HepG2 (cell line): ENCODE results near the gene KIF1C. TPM values are rescaled to one million over a fixed set of nuclear protein-coding genes. Genes with fewer than 3 reads are reported as not detected.
A peak's percentile ranks its signal among the peaks of the same experiment; 100 is the strongest.

Experiments used
- IKZF4 ChIP-seq: sonication (generic); formaldehyde crosslinking; IDR thresholded peaks from 2 replicates; pipeline ENCODE4 v1.5.1; 2020; ENCODE audit warnings: borderline replicate concordance, mild to moderate bottlenecking, low read depth, missing genetic modification reagents; ENCODE audit errors: not compliant biosample characterization
- KAT7 ChIP-seq: IDR thresholded peaks from 2 replicates; pipeline ENCODE4 v1.6.1; 2018; ENCODE audit warnings: borderline replicate concordance, missing compliant biosample characterization
- RAD21 ChIP-seq: fragments of 450-650 bp; formaldehyde crosslinking; IDR thresholded peaks from 2 replicates; pipeline ENCODE4 v1.5.0; 2020; ENCODE audit warnings: mild to moderate bottlenecking
- SOX5 ChIP-seq: IDR thresholded peaks from 2 replicates; pipeline ENCODE4 v1.6.1; 2016; ENCODE audit warnings: borderline replicate concordance
- TAF1 ChIP-seq: sonication (generic); formaldehyde crosslinking; IDR thresholded peaks from 2 replicates; pipeline ENCODE4 v1.4.0; 2020; ENCODE audit warnings: missing genetic modification reagents
- TEAD3 ChIP-seq: optimal IDR thresholded peaks from 2 replicates; pipeline ENCODE3; 2016; ENCODE audit warnings: borderline replicate concordance
- ZFP37 ChIP-seq: sonication (generic); formaldehyde crosslinking; IDR thresholded peaks from 2 replicates; pipeline ENCODE4 v1.4.0; 2020; ENCODE audit warnings: missing genetic modification reagents, borderline replicate concordance
- ZNF703 ChIP-seq: sonication (generic); formaldehyde crosslinking; IDR thresholded peaks from 2 replicates; pipeline ENCODE4 v1.5.1; 2020; ENCODE audit warnings: missing genetic modification reagents, mild to moderate bottlenecking, moderate library complexity, borderline replicate concordance
- polyA plus RNA-seq, 8 experiments: library from polyadenylated mRNA; depleted of rRNA in 3 of 8; stranded (reverse) in 7 of 8; unstranded in 1 of 8; fragments of >200 nt; fragmentation: Illumina TruSeq in 4 of 8; extraction: Trizol in 4 of 8; gene quantifications; 2 replicates each; pipeline versions ENCODE4 v1.2.1 to v1.2.3, GENCODE V29; 2011 to 2016; ENCODE audit warnings: low read depth in 4 of 8, missing spikeins in 1 of 8, mixed read lengths in 1 of 8; ENCODE audit not compliant: insufficient read depth in 1 of 8
- total RNA-seq, 5 experiments: library from RNA; depleted of rRNA; stranded (reverse); fragments of >200 nt; fragmentation: Illumina TruSeq; extraction: Trizol; gene quantifications; 2 replicates each; pipeline ENCODE4 v1.2.3, GENCODE V29; 2016; ENCODE audit warnings: low read depth in 1 of 5
- TF ChIP-seq, protein P1 (sequence below): sonication (generic); formaldehyde crosslinking; IDR thresholded peaks from 2 replicates; pipeline ENCODE4 v1.8.1; 2022; ENCODE audit warnings: low read depth, mild to moderate bottlenecking, missing genetic modification reagents
- TF ChIP-seq, protein P2 (sequence below): sonication (generic); formaldehyde crosslinking; IDR thresholded peaks from 2 replicates; pipeline ENCODE4 v1.4.0; 2020; ENCODE audit warnings: missing genetic modification reagents, borderline replicate concordance
- TF ChIP-seq, protein P3 (sequence below): sonication (generic); formaldehyde crosslinking; IDR thresholded peaks from 2 replicates; pipeline ENCODE4 v1.5.1; 2020; ENCODE audit warnings: mild to moderate bottlenecking, missing genetic modification reagents, borderline replicate concordance
- TF ChIP-seq, protein P4 (sequence below): sonication (generic); formaldehyde crosslinking; IDR thresholded peaks from 2 replicates; pipeline ENCODE4 v1.5.0; 2020; ENCODE audit warnings: missing genetic modification reagents, mild to moderate bottlenecking, borderline replicate concordance
- TF ChIP-seq, protein P5 (sequence below): sonication (generic); formaldehyde crosslinking; IDR thresholded peaks from 2 replicates; pipeline ENCODE4 v1.8.0; 2022; ENCODE audit warnings: mild to moderate bottlenecking, missing genetic modification reagents, moderate library complexity

Gene KIF1C
- total and polyA plus RNA-seq, 2 of the 13 experiments (the other 11 are each of a cell fraction or from before 2014, with no cell fraction given) = 70.0 to 104 TPM

DNA sequence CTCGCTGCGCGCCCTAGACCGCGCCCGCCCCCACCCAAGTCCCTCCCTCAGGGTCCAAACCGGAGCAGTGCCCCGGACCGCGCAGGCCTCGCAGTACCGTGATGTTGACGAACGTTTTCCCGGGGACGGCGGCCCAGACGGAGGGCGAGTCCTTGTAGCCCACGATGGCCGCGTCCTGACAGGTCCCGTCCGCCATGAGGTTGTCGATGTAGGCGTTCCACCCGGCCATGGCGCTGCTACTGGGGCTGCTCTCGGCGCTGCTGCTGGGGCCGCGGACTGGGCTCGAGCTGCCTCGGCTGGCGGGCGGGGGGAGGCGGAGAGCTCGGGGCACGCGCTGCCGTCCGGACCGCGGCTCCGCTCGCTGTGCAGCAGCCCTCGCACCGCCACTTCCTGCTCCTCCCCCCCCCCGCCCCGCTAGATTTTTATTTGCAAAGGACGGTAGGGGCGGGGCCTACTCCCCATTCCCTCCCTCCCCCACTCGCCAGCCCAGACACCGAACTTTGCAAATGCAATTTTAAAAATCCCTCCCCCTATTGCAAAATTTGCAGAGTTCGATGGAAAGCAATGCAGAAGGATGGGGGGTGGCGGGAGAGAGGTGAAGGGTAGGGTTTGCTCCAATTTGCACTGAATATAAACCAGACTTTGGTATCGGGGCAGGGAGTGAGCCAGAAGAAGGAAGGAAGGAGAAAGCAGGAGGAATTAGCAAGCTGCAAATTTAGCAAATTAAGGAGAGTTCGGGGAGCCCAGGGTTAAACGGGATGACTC, 49.4 kb upstream of the KIF1C start, which contains the start of gene PFN1 (continued):
- TF ChIP-seq, protein P1, sequence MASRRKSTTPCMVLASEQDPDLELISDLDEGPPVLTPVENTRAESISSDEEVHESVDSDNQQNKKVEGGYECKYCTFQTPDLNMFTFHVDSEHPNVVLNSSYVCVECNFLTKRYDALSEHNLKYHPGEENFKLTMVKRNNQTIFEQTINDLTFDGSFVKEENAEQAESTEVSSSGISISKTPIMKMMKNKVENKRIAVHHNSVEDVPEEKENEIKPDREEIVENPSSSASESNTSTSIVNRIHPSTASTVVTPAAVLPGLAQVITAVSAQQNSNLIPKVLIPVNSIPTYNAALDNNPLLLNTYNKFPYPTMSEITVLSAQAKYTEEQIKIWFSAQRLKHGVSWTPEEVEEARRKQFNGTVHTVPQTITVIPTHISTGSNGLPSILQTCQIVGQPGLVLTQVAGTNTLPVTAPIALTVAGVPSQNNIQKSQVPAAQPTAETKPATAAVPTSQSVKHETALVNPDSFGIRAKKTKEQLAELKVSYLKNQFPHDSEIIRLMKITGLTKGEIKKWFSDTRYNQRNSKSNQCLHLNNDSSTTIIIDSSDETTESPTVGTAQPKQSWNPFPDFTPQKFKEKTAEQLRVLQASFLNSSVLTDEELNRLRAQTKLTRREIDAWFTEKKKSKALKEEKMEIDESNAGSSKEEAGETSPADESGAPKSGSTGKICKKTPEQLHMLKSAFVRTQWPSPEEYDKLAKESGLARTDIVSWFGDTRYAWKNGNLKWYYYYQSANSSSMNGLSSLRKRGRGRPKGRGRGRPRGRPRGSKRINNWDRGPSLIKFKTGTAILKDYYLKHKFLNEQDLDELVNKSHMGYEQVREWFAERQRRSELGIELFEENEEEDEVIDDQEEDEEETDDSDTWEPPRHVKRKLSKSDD (CRISPR knock-in tag) = peak; percentile 20; the same call in 1 of the 2 replicates
- TF ChIP-seq, protein P2, sequence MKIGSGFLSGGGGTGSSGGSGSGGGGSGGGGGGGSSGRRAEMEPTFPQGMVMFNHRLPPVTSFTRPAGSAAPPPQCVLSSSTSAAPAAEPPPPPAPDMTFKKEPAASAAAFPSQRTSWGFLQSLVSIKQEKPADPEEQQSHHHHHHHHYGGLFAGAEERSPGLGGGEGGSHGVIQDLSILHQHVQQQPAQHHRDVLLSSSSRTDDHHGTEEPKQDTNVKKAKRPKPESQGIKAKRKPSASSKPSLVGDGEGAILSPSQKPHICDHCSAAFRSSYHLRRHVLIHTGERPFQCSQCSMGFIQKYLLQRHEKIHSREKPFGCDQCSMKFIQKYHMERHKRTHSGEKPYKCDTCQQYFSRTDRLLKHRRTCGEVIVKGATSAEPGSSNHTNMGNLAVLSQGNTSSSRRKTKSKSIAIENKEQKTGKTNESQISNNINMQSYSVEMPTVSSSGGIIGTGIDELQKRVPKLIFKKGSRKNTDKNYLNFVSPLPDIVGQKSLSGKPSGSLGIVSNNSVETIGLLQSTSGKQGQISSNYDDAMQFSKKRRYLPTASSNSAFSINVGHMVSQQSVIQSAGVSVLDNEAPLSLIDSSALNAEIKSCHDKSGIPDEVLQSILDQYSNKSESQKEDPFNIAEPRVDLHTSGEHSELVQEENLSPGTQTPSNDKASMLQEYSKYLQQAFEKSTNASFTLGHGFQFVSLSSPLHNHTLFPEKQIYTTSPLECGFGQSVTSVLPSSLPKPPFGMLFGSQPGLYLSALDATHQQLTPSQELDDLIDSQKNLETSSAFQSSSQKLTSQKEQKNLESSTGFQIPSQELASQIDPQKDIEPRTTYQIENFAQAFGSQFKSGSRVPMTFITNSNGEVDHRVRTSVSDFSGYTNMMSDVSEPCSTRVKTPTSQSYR (CRISPR knock-in tag) = peak; percentile 78; the same call in 1 of the 2 replicates
- peak; percentile 80; the same call in 1 of the 2 replicates for TF ChIP-seq KAT7
- TF ChIP-seq RAD21 = no peak
- TF ChIP-seq, protein P3, sequence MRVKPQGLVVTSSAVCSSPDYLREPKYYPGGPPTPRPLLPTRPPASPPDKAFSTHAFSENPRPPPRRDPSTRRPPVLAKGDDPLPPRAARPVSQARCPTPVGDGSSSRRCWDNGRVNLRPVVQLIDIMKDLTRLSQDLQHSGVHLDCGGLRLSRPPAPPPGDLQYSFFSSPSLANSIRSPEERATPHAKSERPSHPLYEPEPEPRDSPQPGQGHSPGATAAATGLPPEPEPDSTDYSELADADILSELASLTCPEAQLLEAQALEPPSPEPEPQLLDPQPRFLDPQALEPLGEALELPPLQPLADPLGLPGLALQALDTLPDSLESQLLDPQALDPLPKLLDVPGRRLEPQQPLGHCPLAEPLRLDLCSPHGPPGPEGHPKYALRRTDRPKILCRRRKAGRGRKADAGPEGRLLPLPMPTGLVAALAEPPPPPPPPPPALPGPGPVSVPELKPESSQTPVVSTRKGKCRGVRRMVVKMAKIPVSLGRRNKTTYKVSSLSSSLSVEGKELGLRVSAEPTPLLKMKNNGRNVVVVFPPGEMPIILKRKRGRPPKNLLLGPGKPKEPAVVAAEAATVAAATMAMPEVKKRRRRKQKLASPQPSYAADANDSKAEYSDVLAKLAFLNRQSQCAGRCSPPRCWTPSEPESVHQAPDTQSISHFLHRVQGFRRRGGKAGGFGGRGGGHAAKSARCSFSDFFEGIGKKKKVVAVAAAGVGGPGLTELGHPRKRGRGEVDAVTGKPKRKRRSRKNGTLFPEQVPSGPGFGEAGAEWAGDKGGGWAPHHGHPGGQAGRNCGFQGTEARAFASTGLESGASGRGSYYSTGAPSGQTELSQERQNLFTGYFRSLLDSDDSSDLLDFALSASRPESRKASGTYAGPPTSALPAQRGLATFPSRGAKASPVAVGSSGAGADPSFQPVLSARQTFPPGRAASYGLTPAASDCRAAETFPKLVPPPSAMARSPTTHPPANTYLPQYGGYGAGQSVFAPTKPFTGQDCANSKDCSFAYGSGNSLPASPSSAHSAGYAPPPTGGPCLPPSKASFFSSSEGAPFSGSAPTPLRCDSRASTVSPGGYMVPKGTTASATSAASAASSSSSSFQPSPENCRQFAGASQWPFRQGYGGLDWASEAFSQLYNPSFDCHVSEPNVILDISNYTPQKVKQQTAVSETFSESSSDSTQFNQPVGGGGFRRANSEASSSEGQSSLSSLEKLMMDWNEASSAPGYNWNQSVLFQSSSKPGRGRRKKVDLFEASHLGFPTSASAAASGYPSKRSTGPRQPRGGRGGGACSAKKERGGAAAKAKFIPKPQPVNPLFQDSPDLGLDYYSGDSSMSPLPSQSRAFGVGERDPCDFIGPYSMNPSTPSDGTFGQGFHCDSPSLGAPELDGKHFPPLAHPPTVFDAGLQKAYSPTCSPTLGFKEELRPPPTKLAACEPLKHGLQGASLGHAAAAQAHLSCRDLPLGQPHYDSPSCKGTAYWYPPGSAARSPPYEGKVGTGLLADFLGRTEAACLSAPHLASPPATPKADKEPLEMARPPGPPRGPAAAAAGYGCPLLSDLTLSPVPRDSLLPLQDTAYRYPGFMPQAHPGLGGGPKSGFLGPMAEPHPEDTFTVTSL = no peak
- TF ChIP-seq SOX5 (CRISPR knock-in tag) = no peak
- TF ChIP-seq, protein P4, sequence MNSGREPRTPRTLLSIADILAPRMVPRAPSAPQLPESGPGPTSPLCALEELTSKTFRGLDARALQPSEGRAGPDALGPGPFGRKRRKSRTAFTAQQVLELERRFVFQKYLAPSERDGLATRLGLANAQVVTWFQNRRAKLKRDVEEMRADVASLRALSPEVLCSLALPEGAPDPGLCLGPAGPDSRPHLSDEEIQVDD (CRISPR knock-in tag) = 0 out of 2 replicates have a peak, but pooled peaks have one; percentile 13
- TF ChIP-seq TAF1 = peak; percentile 81
- no peak for TF ChIP-seq ZNF703
- TF ChIP-seq, protein P5, sequence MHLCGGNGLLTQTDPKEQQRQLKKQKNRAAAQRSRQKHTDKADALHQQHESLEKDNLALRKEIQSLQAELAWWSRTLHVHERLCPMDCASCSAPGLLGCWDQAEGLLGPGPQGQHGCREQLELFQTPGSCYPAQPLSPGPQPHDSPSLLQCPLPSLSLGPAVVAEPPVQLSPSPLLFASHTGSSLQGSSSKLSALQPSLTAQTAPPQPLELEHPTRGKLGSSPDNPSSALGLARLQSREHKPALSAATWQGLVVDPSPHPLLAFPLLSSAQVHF = 0 out of 2 replicates have a peak, but pooled peaks have one; percentile 45
- peak; percentile 0 for TF ChIP-seq TEAD3 (CRISPR knock-in tag)
- no peak; the same call in 1 of the 2 replicates for TF ChIP-seq ZFP37 (CRISPR knock-in tag)
- TF ChIP-seq IKZF4 = peak; percentile 94
